ENCODE data around the gene DNM1. TPM values are rescaled to one million over a fixed set of nuclear protein-coding genes. Genes with fewer than 3 reads are reported as not detected.

DNM1 gene
- total RNA-seq, 4 donors from 2014 or later, result 8.6 to 22.3 (median 14.4) TPM

GRCh38 chr9:128253991-128254346 is 50.8 kb downstream of the DNM1 start:
- no peak overlapping the region for H3K4me3 ChIP-seq
- no peak for ATAC-seq
- peaks cover 0 to 36% of the 10 kb centered on the region in 2 donors for H3K36me3 ChIP-seq
- no peak overlapping the region for H3K27ac ChIP-seq
- peaks cover 40% of the 10 kb centered on the region for H3K27me3 ChIP-seq
- H3K9me3 ChIP-seq, result no peaks in the 10 kb centered on the region
- TF ChIP-seq POLR2A (IDR thresholded peaks at IDR 0.05), result no peak
- TF ChIP-seq POLR2AphosphoS5 (IDR thresholded peaks at IDR 0.05), result no peak
- TF ChIP-seq CTCF (IDR thresholded peaks at IDR 0.05), result no peak
- no peak for TF ChIP-seq EP300 (IDR thresholded peaks at IDR 0.05)
- peaks cover 0 to 21% (median 5%) of the 10 kb centered on the region in 3 donors for H3K4me1 ChIP-seq
- WGBS, 2 donors (ENCODE audit: low coverage in 1 of 2), result 40 to 83% methylated on average over 1 to 3 of the region's 7 CpGs

- H3K36me3 ChIP-seq, result peaks cover 0 to 40% of the 10 kb centered on the region in 2 donors
- TF ChIP-seq CTCF (IDR thresholded peaks at IDR 0.05), result no peak
- TF ChIP-seq POLR2AphosphoS5 (IDR thresholded peaks at IDR 0.05), result no peak
- peaks cover 0 to 21% (median 5%) of the 10 kb centered on the region in 3 donors for H3K4me1 ChIP-seq
- 86 to 96% methylated on average over 5 to 8 of the region's 20 CpGs for WGBS, 2 donors (ENCODE audit: low coverage in 1 of 2)
- no peak overlapping the region for H3K4me3 ChIP-seq
- H3K9me3 ChIP-seq, result no peaks in the 10 kb centered on the region
- no peak for ATAC-seq
- H3K27ac ChIP-seq, result no peak overlapping the region
- H3K27me3 ChIP-seq, result peaks cover 40% of the 10 kb centered on the region
Observed at GRCh38 chr9:128254362-128254761, 51.2 kb downstream of the DNM1 start.

- Histone ChIP-seq H3K4me3 (no peak overlapping the region), H3K4me1 (peaks cover 0 to 20% (median 5%) of the 10 kb centered on the region in 3 donors), H3K9me3 (no peaks in the 10 kb centered on the region), H3K27me3 (peaks cover 36% of the 10 kb centered on the region), H3K36me3 (peaks cover 0 to 48% of the 10 kb centered on the region in 2 donors), H3K27ac (peak overlapping the region in 1 of 4 donors; percentile 14)
- 53 to 83% methylated on average over 4 to 6 of the region's 18 CpGs for WGBS, 2 donors (ENCODE audit: low coverage in 1 of 2)
- peak; percentile 61 for ATAC-seq
- TF ChIP-seq CTCF (IDR thresholded peaks at IDR 0.05) (peak in 3 of 4 experiments; percentile 68 to 87 (median 76)), POLR2A (IDR thresholded peaks at IDR 0.05) (no peak)
Observed at GRCh38 chr9:128254855-128255759, 51.9 kb downstream of the DNM1 start.

- no peak for ATAC-seq
Observed at GRCh38 chr9:128257086-128257825, 54.1 kb downstream of the DNM1 start.

More at GRCh38 chr9:128257086-128257825, 54.1 kb downstream of the DNM1 start:
- H3K27me3 ChIP-seq, result peaks cover 17% of the 10 kb centered on the region
- peaks cover 0 to 69% of the 10 kb centered on the region in 2 donors for H3K36me3 ChIP-seq
- 75 to 77% methylated on average over 5 to 6 of the region's 23 CpGs for WGBS, 2 donors (ENCODE audit: low coverage in 1 of 2)
- no peak overlapping the region for H3K27ac ChIP-seq
- no peaks in the 10 kb centered on the region for H3K4me1 ChIP-seq
- H3K9me3 ChIP-seq, result no peaks in the 10 kb centered on the region
- TF ChIP-seq CTCF (IDR thresholded peaks at IDR 0.05) (no peak), EP300 (IDR thresholded peaks at IDR 0.05) (no peak), POLR2AphosphoS5 (IDR thresholded peaks at IDR 0.05) (no peak)
- no peak overlapping the region for H3K4me3 ChIP-seq
